SK-N-SH (cell line): ENCODE results near the gene LAMB1. TPM values are rescaled to one million over a fixed set of nuclear protein-coding genes. Genes with fewer than 3 reads are reported as not detected.
A peak's percentile ranks its signal among the peaks of the same experiment; 100 is the strongest.

Experiments
- CTCF ChIA-PET: fragments of 300-600, 350-600 bp; formaldehyde crosslinking; extraction: SDS; loops from one replicate; lab custom pipeline; 2021; lab: Yijun Ruan, JAX
- POLR2A ChIA-PET: fragments of 350-600 bp; sonication (Branson Sonifier 250); formaldehyde crosslinking; extraction: SDS; loops from one replicate; lab custom pipeline; 2020; ENCODE audit warnings: antibody characterized with exemption, inconsistent platforms; lab: Yijun Ruan, JAX
- DNase-seq: peaks from one replicate; pipeline ENCODE4 v3.0.0; 2012
- H2AFZ ChIP-seq: fragments of 200-600 bp; sonication (generic); 2 replicates; pipeline ENCODE4 v1.8.1; 2016; ENCODE audit warnings: antibody characterized with exemption, mild to moderate bottlenecking, low read depth
- H3F3A ChIP-seq: fragments of 200-600 bp; sonication (generic); replicated peaks from 2 replicates; pipeline ENCODE3; 2016; ENCODE audit warnings: antibody characterized with exemption, mild to moderate bottlenecking; ENCODE audit not compliant: insufficient read depth
- H3K27ac ChIP-seq, 2 experiments: fragments of 200-500 bp in 1 of 2; fragments of 200-600 bp in 1 of 2; sonication (Bioruptor generic) in 1 of 2; sonication (generic), shearing (Covaris generic) in 1 of 2; 2 replicates each; pipeline versions ENCODE4 v1.5.1 to v1.6.1; 2014 to 2016; ENCODE audit warnings: low read depth in 2 of 2, inconsistent platforms in 1 of 2, low read length in 1 of 2, mild to moderate bottlenecking in 1 of 2, mixed read lengths in 1 of 2
- H3K27me3 ChIP-seq: fragments of 200-600 bp; sonication (generic), shearing (Covaris generic); 2 replicates; pipeline ENCODE4 v1.6.1; 2016; ENCODE audit warnings: mixed run types; ENCODE audit not compliant: insufficient read depth
- H3K36me3 ChIP-seq, 2 experiments: fragments of 200-500 bp in 1 of 2; fragments of 200-600 bp in 1 of 2; sonication (Bioruptor generic) in 1 of 2; sonication (generic) in 1 of 2; replicated peaks in 1 of 2; 2 replicates each; pipeline versions ENCODE3 to v1.5.1; 2014 to 2016; ENCODE audit warnings: low read length in 1 of 2, mild to moderate bottlenecking in 1 of 2; ENCODE audit not compliant: insufficient read depth in 2 of 2, control insufficient read depth in 1 of 2
- H3K4me1 ChIP-seq, 2 experiments: fragments of 200-500 bp in 1 of 2; fragments of 200-600 bp in 1 of 2; sonication (Bioruptor generic) in 1 of 2; sonication (generic), shearing (Covaris generic) in 1 of 2; 2 replicates each; pipeline versions ENCODE4 v1.5.1 to v1.6.1; 2014 to 2016; ENCODE audit warnings: low read depth in 1 of 2, low read length in 1 of 2, mixed run types in 1 of 2; ENCODE audit not compliant: insufficient read depth in 2 of 2, control insufficient read depth in 1 of 2
- H3K4me2 ChIP-seq: fragments of 200-600 bp; sonication (generic), shearing (Covaris generic); 2 replicates; pipeline ENCODE4 v1.6.1; 2017; ENCODE audit warnings: mixed run types
- H3K4me3 ChIP-seq, 2 experiments: fragments of 200-500 bp in 1 of 2; fragments of 200-600 bp in 1 of 2; sonication (Bioruptor generic) in 1 of 2; sonication (generic), shearing (Covaris generic) in 1 of 2; 2 replicates each; pipeline versions ENCODE4 v1.5.1 to v1.8.1; 2014 to 2016; ENCODE audit warnings: low read depth in 2 of 2, inconsistent platforms in 1 of 2, low read length in 1 of 2, mild to moderate bottlenecking in 1 of 2, mixed read lengths in 1 of 2, moderate library complexity in 1 of 2
- H3K79me2 ChIP-seq: fragments of 200-600 bp; sonication (generic); 2 replicates; pipeline ENCODE4 v1.8.1; 2017; ENCODE audit warnings: mild to moderate bottlenecking; ENCODE audit not compliant: insufficient read depth
- H3K9ac ChIP-seq: fragments of 200-600 bp; sonication (generic); 2 replicates; pipeline ENCODE4 v1.6.1; 2017; ENCODE audit warnings: mixed run types
- H3K9me2 ChIP-seq: fragments of 200-600 bp; sonication (generic); 2 replicates; pipeline ENCODE4 v1.6.1; 2017; ENCODE audit warnings: mixed run types
- H3K9me3 ChIP-seq: fragments of 200-600 bp; sonication (generic); 2 replicates; pipeline ENCODE4 v1.6.1; 2017; ENCODE audit warnings: mixed run types, mild to moderate bottlenecking, moderate library complexity
- H4K20me1 ChIP-seq: fragments of 200-600 bp; sonication (generic); 2 replicates; pipeline ENCODE4 v1.6.1; 2017; ENCODE audit warnings: mild to moderate bottlenecking, mixed run types; ENCODE audit not compliant: insufficient read depth
- EP300 ChIP-seq, 2 experiments: IDR thresholded peaks; 2 replicates each; pipeline versions ENCODE4 v1.4.0 to v1.6.1; 2012; ENCODE audit warnings: borderline replicate concordance in 1 of 2, low read depth in 1 of 2, low read length in 1 of 2
- EZH2phosphoT487 ChIP-seq: fragments of 200-600 bp; sonication (generic); IDR thresholded peaks from 2 replicates; pipeline ENCODE4 v1.6.1; 2017; ENCODE audit warnings: low read depth, mixed run types, mild to moderate bottlenecking, antibody characterized with exemption, moderate library complexity, borderline replicate concordance
- FOSL2 ChIP-seq: IDR thresholded peaks from 2 replicates; pipeline ENCODE4 v1.4.0; 2012; ENCODE audit warnings: low read depth, mild to moderate bottlenecking, moderate library complexity, borderline replicate concordance
- FOXJ3 ChIP-seq: sonication (generic); formaldehyde crosslinking; IDR thresholded peaks from 2 replicates; pipeline ENCODE4 v1.5.1; 2020; ENCODE audit warnings: mild to moderate bottlenecking, missing genetic modification reagents
- FOXM1 ChIP-seq: IDR thresholded peaks from 2 replicates; pipeline ENCODE4 v1.4.0; 2012; ENCODE audit warnings: low read depth, mild to moderate bottlenecking
- GABPA ChIP-seq: IDR thresholded peaks from 2 replicates; pipeline ENCODE4 v1.4.0; 2012; ENCODE audit warnings: low read depth, mild to moderate bottlenecking
- IRF3 ChIP-seq: fragments of 150-350 bp; IDR thresholded peaks from 2 replicates; pipeline ENCODE4 v1.6.1; 2016; ENCODE audit warnings: mild to moderate bottlenecking, low read depth, low read length
- JUND ChIP-seq: IDR thresholded peaks from 2 replicates; pipeline ENCODE4 v1.4.0; 2012
- MAX ChIP-seq: IDR thresholded peaks from 2 replicates; pipeline ENCODE4 v1.4.0; 2012; ENCODE audit warnings: low read depth
- MXI1 ChIP-seq: IDR thresholded peaks from 2 replicates; pipeline ENCODE4 v1.6.1; 2012; ENCODE audit warnings: mild to moderate bottlenecking, low read depth, low read length, improper control_type of control experiment
- PBX3 ChIP-seq: IDR thresholded peaks from 2 replicates; pipeline ENCODE4; 2012
- RFX5 ChIP-seq: IDR thresholded peaks from 2 replicates; pipeline ENCODE4 v1.6.1; 2012; ENCODE audit warnings: mild to moderate bottlenecking, improper control_type of control experiment, low read length
- RXRA ChIP-seq: IDR thresholded peaks from 2 replicates; pipeline ENCODE4 v1.4.0; 2012; ENCODE audit warnings: low read depth, mild to moderate bottlenecking, borderline replicate concordance
- SMC3 ChIP-seq: IDR thresholded peaks from 2 replicates; pipeline ENCODE4 v1.6.1; 2012; ENCODE audit warnings: low read depth, low read length, improper control_type of control experiment
- TCF12 ChIP-seq: IDR thresholded peaks from 2 replicates; pipeline ENCODE4 v1.4.0; 2012
- USF2 ChIP-seq: fragments of 150-350 bp; IDR thresholded peaks from 2 replicates; pipeline ENCODE4 v1.6.1; 2017; ENCODE audit warnings: antibody characterized with exemption, low read length, low read depth, borderline replicate concordance
- WGBS: methylation state at CpG from one replicate; pipeline ENCODE4 v1.1.6; 2017; ENCODE audit warnings: low lambda C conversion rate; 5-methylcytosine and 5-hydroxymethylcytosine counted together
- polyA plus RNA-seq, 3 experiments: library from polyadenylated mRNA; depleted of rRNA; stranded (reverse); fragments of >200 nt; gene quantifications; 2 replicates each; pipeline ENCODE4 v1.2.3, GENCODE V29; 2012
- TF ChIP-seq, protein P1 (sequence below): IDR thresholded peaks from 2 replicates; pipeline ENCODE4 v1.4.0; 2012; ENCODE audit warnings: low read depth, borderline replicate concordance

Gene LAMB1
- polyA plus RNA-seq, 1 of the 3 experiments (the other 2 are of a cell fraction), result 435 TPM

DNA sequence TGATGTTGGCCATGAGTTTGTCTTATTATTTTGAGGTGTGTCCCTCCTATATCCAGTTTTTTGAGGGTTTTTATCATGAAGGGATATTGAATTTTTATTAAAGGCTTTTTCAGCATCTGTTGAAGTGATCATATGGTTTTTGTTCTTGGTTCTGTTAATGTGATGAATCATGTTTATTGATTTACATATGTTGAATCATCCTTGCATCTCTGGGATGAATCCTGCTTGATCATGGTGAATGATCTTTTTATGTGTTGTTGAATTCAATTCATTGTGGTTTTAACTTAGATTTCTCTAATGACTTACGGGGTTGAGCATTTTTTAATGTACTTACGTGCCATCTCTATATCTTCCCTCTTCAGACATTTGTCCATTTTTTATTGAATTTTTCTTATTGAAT is 89.1 kb downstream of the LAMB1 start:
- H3K4me1 ChIP-seq, result peaks cover 0 to 8% of the 10 kb centered on the region in 2 experiments; a peak in 1 of 4 replicates
- DNase-seq, result no peak
- H3K9me3 ChIP-seq, result no peaks in the 10 kb centered on the region
- no peaks in the 10 kb centered on the region for H3K9me2 ChIP-seq
- H3K9ac ChIP-seq, result no peak overlapping the region
- H3K27ac ChIP-seq, result 0 out of 4 replicates have a peak overlapping the region, but pooled peaks of 1 of the 2 experiments have one; percentile 4
- H3K36me3 ChIP-seq, result peaks cover 79 to 87% of the 10 kb centered on the region in 2 experiments
- H3K27me3 ChIP-seq, result no peaks in the 10 kb centered on the region
- no peak overlapping the region for H3K4me2 ChIP-seq
- peaks cover 15% of the 10 kb centered on the region for H3F3A ChIP-seq
- 70% methylated on average over 2 of the region's 2 CpGs for WGBS
- POLR2A ChIA-PET, result no interaction called here
- H3K79me2 ChIP-seq, result peaks cover 36% of the 10 kb centered on the region
- no peaks in the 10 kb centered on the region for H4K20me1 ChIP-seq
- H3K4me3 ChIP-seq, result no peak overlapping the region
- no peak for TF ChIP-seq FOXJ3
- TF ChIP-seq JUND, result peak; percentile 12; the same call in 1 of the 2 replicates
- TF ChIP-seq FOXM1, result no peak
- TF ChIP-seq PBX3, result peak; percentile 25; the same call in 1 of the 2 replicates
- TF ChIP-seq TCF12, result peak; percentile 37
- no peak for TF ChIP-seq SMC3
- TF ChIP-seq, protein P1, sequence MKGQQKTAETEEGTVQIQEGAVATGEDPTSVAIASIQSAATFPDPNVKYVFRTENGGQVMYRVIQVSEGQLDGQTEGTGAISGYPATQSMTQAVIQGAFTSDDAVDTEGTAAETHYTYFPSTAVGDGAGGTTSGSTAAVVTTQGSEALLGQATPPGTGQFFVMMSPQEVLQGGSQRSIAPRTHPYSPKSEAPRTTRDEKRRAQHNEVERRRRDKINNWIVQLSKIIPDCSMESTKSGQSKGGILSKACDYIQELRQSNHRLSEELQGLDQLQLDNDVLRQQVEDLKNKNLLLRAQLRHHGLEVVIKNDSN, result no peak
- no peak for TF ChIP-seq RFX5
- TF ChIP-seq FOSL2, result peak; percentile 59; the same call in 1 of the 2 replicates
- no peak for TF ChIP-seq IRF3
- TF ChIP-seq EZH2phosphoT487, result no peak
- TF ChIP-seq, all 33 proteins: peak for 4
- H2AFZ ChIP-seq, result no peak overlapping the region
- CTCF ChIA-PET, result no interaction called here

GRCh38 chr7:107911981-107912380 is 91.0 kb downstream of the LAMB1 start:
- Histone ChIP-seq H2AFZ (no peak overlapping the region), H3K9me3 (no peaks in the 10 kb centered on the region), H3K9ac (no peak overlapping the region), H3K79me2 (peaks cover 42% of the 10 kb centered on the region), H3K4me2 (no peak overlapping the region), H3K4me3 (no peak overlapping the region), H3K4me1 (peaks cover 0 to 8% of the 10 kb centered on the region in 2 experiments; a peak in 1 of 4 replicates), H3K27me3 (no peaks in the 10 kb centered on the region), H3K36me3 (peaks cover 73 to 95% of the 10 kb centered on the region in 2 experiments), H3K27ac (no peak overlapping the region), H4K20me1 (no peaks in the 10 kb centered on the region), H3F3A (peaks cover 11% of the 10 kb centered on the region), H3K9me2 (no peaks in the 10 kb centered on the region)
- CTCF ChIA-PET, result interaction anchor here (0.6 to 1.9 kb wide), 4 partner anchors 15 to 432 kb away, joined by 3 to 5 read pairs (median 3); no protein-coding TSS in a partner anchor
- POLR2A ChIA-PET, result no interaction called here
- TF ChIP-seq MXI1 (no peak), RXRA (no peak), IRF3 (no peak), EP300 (IDR thresholded peaks at IDR 0.05; ENCODE audit: borderline replicate concordance in 1 of 2, low read depth in 1 of 2, low read length in 1 of 2) (no peak), MAX (no peak), GABPA (no peak), USF2 (no peak)
- TF ChIP-seq, protein P1, result no peak
- 80% methylated on average over 2 of the region's 2 CpGs for WGBS
- no peak for DNase-seq
